HG03159 (cell line): ENCODE data around the gene DXO.

ENCODE experiments used
- ATAC-seq: cut with Tn5 transposase; IDR thresholded peaks from one replicate; pipeline ENCODE4 v1.9.1; 2021; ENCODE audit warnings: mild to moderate bottlenecking, moderate library complexity; ENCODE audit not compliant: unreplicated experiment

DXO gene

GRCh38 chr6:31958741-31959739 is 12.9 kb downstream of the DXO start, which contains the start of the genes NELFE and SKIC2:
Gene NELFE, minus strand, starts transcription at chr6:31958971. Its CDS starts 525 bp downstream, at chr6:31958446.
Gene SKIC2, plus strand, starts transcription at chr6:31959175. Its CDS starts 18 bp downstream, at chr6:31959193.
- ATAC-seq, result peak; percentile 94

- ATAC-seq, result no peak
Observed at GRCh38 chr6:31958412-31958740, 13.6 kb downstream of the DXO start.

GRCh38 chr6:31956796-31957195 is 15.1 kb downstream of the DXO start:
- ATAC-seq, result no peak

- no peak for ATAC-seq
Observed at GRCh38 chr6:31954511-31954910, 17.4 kb downstream of the DXO start.

- ATAC-seq, result no peak
Observed at GRCh38 chr6:31952890-31953289, 19.0 kb downstream of the DXO start.

GRCh38 chr6:31952140-31952805 is 19.7 kb downstream of the DXO start:
- ATAC-seq, result no peak

- no peak for ATAC-seq
Observed at GRCh38 chr6:31949926-31950548, 21.9 kb downstream of the DXO start.

- ATAC-seq, result no peak
Observed at GRCh38 chr6:31948753-31949413, 23.1 kb downstream of the DXO start.

- ATAC-seq, result no peak
Observed at GRCh38 chr6:31948306-31948705, 23.6 kb downstream of the DXO start.

- no peak for ATAC-seq
Observed at GRCh38 chr6:31947864-31948263, 24.1 kb downstream of the DXO start.

- ATAC-seq, result no peak
Observed at GRCh38 chr6:31947070-31947675, 24.8 kb downstream of the DXO start.

- ATAC-seq, result no peak
Observed at GRCh38 chr6:31946370-31946885, 25.5 kb downstream of the DXO start.

GRCh38 chr6:31945507-31946369 is 26.2 kb downstream of the DXO start, which contains the start of gene CFB:
Gene CFB, plus strand, starts transcription at chr6:31946095. Its CDS starts 127 bp downstream, at chr6:31946222.
- no peak for ATAC-seq

- no peak for ATAC-seq
Observed at GRCh38 chr6:31945154-31945506, 26.8 kb downstream of the DXO start.

- ATAC-seq, result no peak
Observed at GRCh38 chr6:31943742-31944141, 28.2 kb downstream of the DXO start.

- no peak for ATAC-seq
Observed at GRCh38 chr6:31940256-31940664, 31.7 kb downstream of the DXO start.

GRCh38 chr6:31935823-31936222 is 36.1 kb downstream of the DXO start:
- ATAC-seq, result no peak

- no peak for ATAC-seq
Observed at GRCh38 chr6:31935021-31935420, 36.9 kb downstream of the DXO start.

- no peak for ATAC-seq
Observed at GRCh38 chr6:31933537-31933936, 38.4 kb downstream of the DXO start.
